ENCODE measurements around the gene ATP11C.
"Not testable (repeated sequence)": the region's sequence is repeated elsewhere in the genome, so short reads cannot be mapped to it uniquely, and the experiment has no call there.

The ATP11C gene

GRCh38 chrX:139762400-139763183, 170.3 kb downstream of the ATP11C start:
- DNase-seq = no peak
- in situ Hi-C loops (cut with MboI; ENCODE audit: low pct_unique_long_range_greater_than_20kb, low sequenced_read_pairs) = no loop called here

GRCh38 chrX:139759637-139760036, 173.2 kb downstream of the ATP11C start:
- peak; percentile 28 for DNase-seq
- in situ Hi-C loops (cut with MboI; ENCODE audit: low pct_unique_long_range_greater_than_20kb, low sequenced_read_pairs) = no loop called here

GRCh38 chrX:139758809-139759208, 174.0 kb downstream of the ATP11C start:
- DNase-seq = no peak
- in situ Hi-C loops (cut with MboI; ENCODE audit: low pct_unique_long_range_greater_than_20kb, low sequenced_read_pairs) = no loop called here

GRCh38 chrX:139758250-139758649, 174.6 kb downstream of the ATP11C start:
- in situ Hi-C loops (cut with MboI; ENCODE audit: low pct_unique_long_range_greater_than_20kb, low sequenced_read_pairs) = no loop called here
- DNase-seq = no peak

- DNase-seq = no peak
- in situ Hi-C loops (cut with MboI; ENCODE audit: low pct_unique_long_range_greater_than_20kb, low sequenced_read_pairs) = no loop called here
These were observed 181.8 kb downstream of the ATP11C start for GRCh38 chrX:139751053-139751452.

GRCh38 chrX:139750390-139750789, 182.5 kb downstream of the ATP11C start:
- DNase-seq = no peak
- in situ Hi-C loops (cut with MboI; ENCODE audit: low pct_unique_long_range_greater_than_20kb, low sequenced_read_pairs) = no loop called here

- in situ Hi-C loops (cut with MboI; ENCODE audit: low pct_unique_long_range_greater_than_20kb, low sequenced_read_pairs) = no loop called here
- no peak for DNase-seq
These were observed 193.7 kb downstream of the ATP11C start for GRCh38 chrX:139739138-139739537.

- in situ Hi-C loops (cut with MboI; ENCODE audit: low pct_unique_long_range_greater_than_20kb, low sequenced_read_pairs) = no loop called here
These were observed 194.3 kb downstream of the ATP11C start for GRCh38 chrX:139738581-139738980.

GRCh38 chrX:139736151-139736550, 196.7 kb downstream of the ATP11C start:
- DNase-seq = no peak
- in situ Hi-C loops (cut with MboI; ENCODE audit: low pct_unique_long_range_greater_than_20kb, low sequenced_read_pairs) = no loop called here

More at GRCh38 chrX:139738581-139738980, 194.3 kb downstream of the ATP11C start:
- no peak for DNase-seq

GRCh38 chrX:139734996-139735395, 197.9 kb downstream of the ATP11C start:
- no peak for DNase-seq
- in situ Hi-C loops (cut with MboI; ENCODE audit: low pct_unique_long_range_greater_than_20kb, low sequenced_read_pairs) = no loop called here

GRCh38 chrX:139725720-139726119, 207.1 kb downstream of the ATP11C start:
- in situ Hi-C loops (cut with MboI; ENCODE audit: low pct_unique_long_range_greater_than_20kb, low sequenced_read_pairs) = no loop called here
- DNase-seq = no peak

GRCh38 chrX:139724626-139725025, 208.2 kb downstream of the ATP11C start:
- in situ Hi-C loops (cut with MboI; ENCODE audit: low pct_unique_long_range_greater_than_20kb, low sequenced_read_pairs) = no loop called here
- no peak for DNase-seq

- DNase-seq = no peak
- in situ Hi-C loops (cut with MboI; ENCODE audit: low pct_unique_long_range_greater_than_20kb, low sequenced_read_pairs) = no loop called here
These were observed 211.9 kb downstream of the ATP11C start for GRCh38 chrX:139720979-139721378.

- in situ Hi-C loops (cut with MboI; ENCODE audit: low pct_unique_long_range_greater_than_20kb, low sequenced_read_pairs) = no loop called here
- no peak for DNase-seq
These were observed 212.7 kb downstream of the ATP11C start for GRCh38 chrX:139720136-139720535.

GRCh38 chrX:139708067-139708466, 224.8 kb downstream of the ATP11C start, which contains the start of gene MCF2:
Gene MCF2 (minus strand): TSS chrX:139708167. CDS start chrX:139651744, 56,423 bp downstream.
- in situ Hi-C loops (cut with MboI; ENCODE audit: low pct_unique_long_range_greater_than_20kb, low sequenced_read_pairs) = no loop called here
- no peak for DNase-seq

- no peak for DNase-seq
- in situ Hi-C loops (cut with MboI; ENCODE audit: low pct_unique_long_range_greater_than_20kb, low sequenced_read_pairs) = no loop called here
These were observed 230.2 kb downstream of the ATP11C start for GRCh38 chrX:139702658-139703057.

GRCh38 chrX:139692908-139693307, 239.9 kb downstream of the ATP11C start:
- in situ Hi-C loops (cut with MboI; ENCODE audit: low pct_unique_long_range_greater_than_20kb, low sequenced_read_pairs) = no loop called here
- no peak for DNase-seq

- DNase-seq = no peak
- in situ Hi-C loops (cut with MboI; ENCODE audit: low pct_unique_long_range_greater_than_20kb, low sequenced_read_pairs) = no loop called here
These were observed 240.4 kb downstream of the ATP11C start for GRCh38 chrX:139692506-139692849.

- in situ Hi-C loops (cut with MboI; ENCODE audit: low pct_unique_long_range_greater_than_20kb, low sequenced_read_pairs) = no loop called here
- DNase-seq = no peak
These were observed 240.9 kb downstream of the ATP11C start for GRCh38 chrX:139691843-139692505.

GRCh38 chrX:139691493-139691842, 241.4 kb downstream of the ATP11C start:
- in situ Hi-C loops (cut with MboI; ENCODE audit: low pct_unique_long_range_greater_than_20kb, low sequenced_read_pairs) = no loop called here
- no peak for DNase-seq

- DNase-seq; in situ Hi-C loops (cut with MboI; ENCODE audit: low pct_unique_long_range_greater_than_20kb, low sequenced_read_pairs): not testable (repeated sequence)
These were observed 247.7 kb downstream of the ATP11C start for GRCh38 chrX:139685175-139685574.

All from KBM-7 (cell line).